Osteocyte (in vitro differentiated cells): ENCODE results near the gene DDX49. TPM values are rescaled to one million over a fixed set of nuclear protein-coding genes. Genes with fewer than 3 reads are reported as not detected.

Experiments used
- DNase-seq: peaks from one replicate; pipeline ENCODE4 v3.0.0; 2021; ENCODE audit warnings: mixed read lengths; ENCODE audit not compliant: unreplicated experiment; ENCODE audit errors: extremely low spot score
- H3K27ac Mint-ChIP-seq: one replicate; pipeline ENCODE4 v1.8.0; 2021; ENCODE audit warnings: mild to moderate bottlenecking, mixed read lengths; ENCODE audit not compliant: unreplicated experiment
- H3K27me3 Mint-ChIP-seq: one replicate; pipeline ENCODE4 v1.8.0; 2021; ENCODE audit warnings: mixed read lengths; ENCODE audit not compliant: unreplicated experiment
- H3K36me3 Mint-ChIP-seq: one replicate; pipeline ENCODE4 v1.8.0; 2021; ENCODE audit warnings: mixed read lengths; ENCODE audit not compliant: unreplicated experiment
- H3K4me1 Mint-ChIP-seq: one replicate; pipeline ENCODE4 v1.8.0; 2021; ENCODE audit warnings: mixed read lengths; ENCODE audit not compliant: unreplicated experiment
- H3K4me3 Mint-ChIP-seq: one replicate; pipeline ENCODE4 v1.8.0; 2021; ENCODE audit warnings: mild to moderate bottlenecking, moderate library complexity, mixed read lengths; ENCODE audit not compliant: unreplicated experiment
- H3K9me3 Mint-ChIP-seq: one replicate; pipeline ENCODE4 v1.8.0; 2021; ENCODE audit warnings: mixed read lengths; ENCODE audit not compliant: unreplicated experiment
- total RNA-seq: library from RNA; stranded (reverse); gene quantifications from 2 replicates; pipeline ENCODE4 v1.2.1, GENCODE V29; 2021
- TF ChIP-seq, protein P1 (sequence below): fragments of 200-600 bp; sonication (generic); IDR thresholded peaks from 2 replicates; pipeline ENCODE4 v1.5.0; 2021; ENCODE audit warnings: antibody characterized with exemption, mild to moderate bottlenecking, moderate library complexity

The DDX49 gene
- total RNA-seq, 1 donor from 2014 or later: 59.7 TPM

DNA sequence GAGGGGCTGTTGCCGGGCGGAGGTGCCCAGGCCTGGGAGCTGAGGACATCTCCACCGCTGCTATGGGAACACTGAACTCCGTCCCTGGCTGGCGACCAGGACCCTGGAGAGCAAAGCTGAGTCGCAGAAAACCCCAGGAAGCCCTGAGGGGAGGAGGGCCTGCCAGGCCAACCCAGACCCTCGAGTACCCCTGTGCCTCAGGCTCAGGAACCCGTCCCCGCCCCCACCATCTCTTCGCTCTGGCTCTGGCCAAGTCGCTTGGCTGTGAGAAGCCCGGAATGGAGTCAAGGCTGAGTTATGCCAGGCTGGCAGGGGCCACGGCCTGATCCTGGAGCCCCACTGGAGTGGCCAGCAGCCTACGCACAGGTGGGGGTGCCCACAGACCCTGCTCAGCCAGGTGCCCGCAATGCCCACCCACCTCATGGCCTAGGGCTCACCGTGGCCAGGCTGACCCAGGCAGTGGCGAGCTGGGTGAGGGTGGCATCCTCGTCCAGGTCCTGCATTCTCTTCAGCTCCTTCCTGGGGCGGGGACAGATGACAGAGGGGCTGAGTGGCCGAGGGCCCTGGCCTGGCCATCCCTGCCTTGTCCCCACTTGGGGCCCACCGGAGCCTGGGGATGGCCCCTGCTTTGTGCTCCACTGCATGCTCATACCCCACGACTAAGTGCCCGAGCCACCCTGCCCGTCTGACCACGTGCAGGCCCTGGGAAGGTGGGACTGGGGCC is 15.0 kb upstream of the DDX49 start:
- Mint-ChIP-seq H3K4me1 (no peaks in the 10 kb centered on the region), H3K4me3 (no peak overlapping the region), H3K27ac (no peak overlapping the region), H3K27me3 (no peaks in the 10 kb centered on the region), H3K9me3 (no peaks in the 10 kb centered on the region), H3K36me3 (peaks cover 5% of the 10 kb centered on the region)
- TF ChIP-seq, protein P1, sequence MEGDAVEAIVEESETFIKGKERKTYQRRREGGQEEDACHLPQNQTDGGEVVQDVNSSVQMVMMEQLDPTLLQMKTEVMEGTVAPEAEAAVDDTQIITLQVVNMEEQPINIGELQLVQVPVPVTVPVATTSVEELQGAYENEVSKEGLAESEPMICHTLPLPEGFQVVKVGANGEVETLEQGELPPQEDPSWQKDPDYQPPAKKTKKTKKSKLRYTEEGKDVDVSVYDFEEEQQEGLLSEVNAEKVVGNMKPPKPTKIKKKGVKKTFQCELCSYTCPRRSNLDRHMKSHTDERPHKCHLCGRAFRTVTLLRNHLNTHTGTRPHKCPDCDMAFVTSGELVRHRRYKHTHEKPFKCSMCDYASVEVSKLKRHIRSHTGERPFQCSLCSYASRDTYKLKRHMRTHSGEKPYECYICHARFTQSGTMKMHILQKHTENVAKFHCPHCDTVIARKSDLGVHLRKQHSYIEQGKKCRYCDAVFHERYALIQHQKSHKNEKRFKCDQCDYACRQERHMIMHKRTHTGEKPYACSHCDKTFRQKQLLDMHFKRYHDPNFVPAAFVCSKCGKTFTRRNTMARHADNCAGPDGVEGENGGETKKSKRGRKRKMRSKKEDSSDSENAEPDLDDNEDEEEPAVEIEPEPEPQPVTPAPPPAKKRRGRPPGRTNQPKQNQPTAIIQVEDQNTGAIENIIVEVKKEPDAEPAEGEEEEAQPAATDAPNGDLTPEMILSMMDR: no peak
- DNase-seq: no peak

DNA sequence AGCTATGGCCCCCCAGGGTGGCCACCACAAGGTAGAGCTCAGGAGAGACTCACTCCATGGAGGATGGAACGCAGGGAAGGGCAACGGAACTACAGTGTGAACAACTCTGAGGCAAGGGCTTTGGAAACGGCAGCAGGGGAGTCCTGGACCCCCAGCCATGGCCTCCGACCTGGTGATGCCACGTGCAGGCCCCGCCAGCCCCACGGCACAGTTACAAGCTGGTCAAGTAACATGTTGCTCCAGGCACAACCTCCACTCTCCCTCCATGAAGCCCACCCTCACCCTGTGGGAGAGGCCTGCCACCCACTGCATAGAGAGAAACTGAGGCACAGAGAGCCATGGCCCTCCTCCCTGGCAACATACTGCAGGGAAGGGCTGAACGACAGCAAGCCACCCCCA is 14.5 kb upstream of the DDX49 start:
- Mint-ChIP-seq H3K9me3 (no peaks in the 10 kb centered on the region), H3K4me1 (no peaks in the 10 kb centered on the region), H3K27ac (no peak overlapping the region), H3K4me3 (no peak overlapping the region), H3K36me3 (peaks cover 9% of the 10 kb centered on the region), H3K27me3 (no peaks in the 10 kb centered on the region)
- DNase-seq: no peak
- TF ChIP-seq, protein P1: no peak

DNA sequence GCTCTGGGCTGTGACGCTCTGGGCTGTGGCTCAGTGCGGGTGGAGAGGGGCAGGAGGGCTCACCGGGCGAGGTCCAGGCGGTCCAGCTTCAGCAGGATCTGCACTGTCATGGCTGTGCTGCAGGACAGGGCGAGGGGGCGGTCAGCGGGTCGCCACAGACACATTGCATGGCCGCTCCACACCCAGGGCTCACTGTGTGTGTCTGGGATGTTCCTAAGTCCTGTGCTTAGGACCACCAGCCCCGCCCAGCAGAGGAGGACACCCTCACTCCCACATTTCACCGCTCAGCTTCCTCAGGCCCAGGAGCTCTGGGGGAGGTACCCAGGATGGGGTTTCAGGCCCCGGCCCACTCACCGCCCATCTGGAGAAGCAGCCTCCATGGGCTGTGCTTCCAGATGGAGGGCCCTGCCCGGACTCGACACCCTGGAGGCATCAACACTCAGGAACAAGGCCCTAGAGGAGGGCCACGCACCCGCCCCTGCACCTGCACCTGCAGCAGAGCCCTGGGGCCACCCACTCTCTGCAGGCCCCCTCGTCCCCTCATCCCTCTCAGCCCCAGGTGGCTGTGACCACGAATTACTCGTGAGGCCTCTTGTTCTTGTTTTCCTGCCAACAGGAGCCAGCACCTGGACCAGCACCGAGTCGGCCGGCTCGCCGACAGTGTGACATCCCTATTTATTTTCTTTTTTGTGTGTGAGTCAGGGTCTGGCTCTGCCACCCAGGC is 13.8 kb upstream of the DDX49 start:
- peak; percentile 83 for DNase-seq
- no peaks in the 10 kb centered on the region for H3K4me1 Mint-ChIP-seq
- H3K4me3 Mint-ChIP-seq: no peak overlapping the region

DNA sequence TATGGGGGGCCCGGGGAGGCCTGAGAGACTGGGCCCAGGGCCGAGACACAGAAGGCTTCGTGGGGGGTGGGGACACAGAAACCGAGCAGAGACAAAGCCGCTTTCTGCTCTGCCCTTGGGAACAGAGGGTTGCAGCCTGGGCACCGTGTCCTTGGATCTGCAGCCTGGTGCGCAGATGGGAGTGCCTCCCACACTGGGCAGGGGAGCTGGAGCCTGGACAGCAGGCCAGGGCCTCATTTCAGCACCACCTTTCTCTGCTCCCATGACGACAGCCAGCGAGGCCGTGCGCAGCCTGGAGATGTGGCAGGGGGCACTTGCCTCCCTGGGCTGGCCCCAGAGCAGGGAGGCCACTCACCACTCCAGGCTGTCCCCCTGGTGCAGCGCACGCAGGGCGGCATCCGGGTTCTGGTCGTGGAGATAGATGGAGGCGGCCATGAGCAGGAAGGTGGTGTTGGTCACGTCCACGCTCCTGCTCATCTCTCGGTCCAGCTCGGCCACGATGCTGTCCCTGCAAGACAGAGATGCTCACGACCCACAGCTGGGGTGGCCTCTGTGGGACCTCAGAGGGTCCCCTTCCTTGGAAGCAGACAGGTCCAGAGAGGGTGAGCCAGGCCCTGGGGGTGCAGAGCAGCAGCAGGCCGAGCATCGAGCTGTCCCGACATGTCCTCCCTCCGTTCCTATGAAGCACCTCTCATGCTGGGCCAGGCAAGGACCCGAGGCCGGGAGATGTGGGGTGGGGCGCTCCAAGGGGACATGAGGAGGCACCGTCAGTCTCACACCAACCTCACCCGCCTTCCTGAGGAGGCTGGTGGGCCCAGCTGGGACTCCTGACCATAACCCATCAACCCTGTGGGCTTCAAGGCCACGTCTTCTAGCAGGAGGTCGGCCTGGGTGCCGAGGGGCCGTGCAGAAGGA is 12.7 kb upstream of the DDX49 start:
- Mint-ChIP-seq H3K27me3 (no peaks in the 10 kb centered on the region), H3K27ac (no peak overlapping the region), H3K36me3 (peaks cover 8% of the 10 kb centered on the region), H3K4me1 (no peaks in the 10 kb centered on the region), H3K4me3 (no peak overlapping the region), H3K9me3 (no peaks in the 10 kb centered on the region)
- TF ChIP-seq, protein P1: no peak
- DNase-seq: peak; percentile 83

More for the DNA sequence above, 13.8 kb upstream of the DDX49 start:
- TF ChIP-seq, protein P1: no peak
- Mint-ChIP-seq H3K27me3 (no peaks in the 10 kb centered on the region), H3K36me3 (peaks cover 9% of the 10 kb centered on the region), H3K9me3 (no peaks in the 10 kb centered on the region), H3K27ac (no peak overlapping the region)
